ENCODE measurements around the gene GARIN5B. TPM values are rescaled to one million over a fixed set of nuclear protein-coding genes. Genes with fewer than 3 reads are reported as not detected.
A peak's percentile ranks its signal among the peaks of the same experiment; 100 is the strongest.

Gene GARIN5B
- total RNA-seq, 4 donors from 2014 or later = not detected

DNA sequence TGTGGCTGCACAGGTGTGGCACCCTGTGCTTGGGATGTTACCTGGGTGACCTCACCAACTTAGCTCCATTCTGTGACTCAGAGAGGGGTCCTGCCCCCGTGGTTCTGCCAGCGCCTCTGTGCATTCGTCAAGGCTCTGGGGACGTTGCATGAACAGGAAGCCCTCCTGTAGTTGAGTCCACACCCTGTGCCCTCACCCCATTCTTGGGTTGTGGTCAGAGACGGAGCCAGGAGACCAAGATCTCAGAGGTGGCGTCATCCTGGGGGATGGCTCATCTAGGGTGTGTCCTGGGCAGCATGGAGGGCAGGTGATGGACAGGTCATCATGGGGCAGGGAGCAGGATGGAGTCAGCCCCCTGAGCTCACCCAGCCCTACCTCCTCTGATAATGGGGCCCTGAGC lies 11.0 kb downstream of the GARIN5B start:
- no peak for TF ChIP-seq POLR2A (IDR thresholded peaks at IDR 0.05)
- TF ChIP-seq, protein P1, sequence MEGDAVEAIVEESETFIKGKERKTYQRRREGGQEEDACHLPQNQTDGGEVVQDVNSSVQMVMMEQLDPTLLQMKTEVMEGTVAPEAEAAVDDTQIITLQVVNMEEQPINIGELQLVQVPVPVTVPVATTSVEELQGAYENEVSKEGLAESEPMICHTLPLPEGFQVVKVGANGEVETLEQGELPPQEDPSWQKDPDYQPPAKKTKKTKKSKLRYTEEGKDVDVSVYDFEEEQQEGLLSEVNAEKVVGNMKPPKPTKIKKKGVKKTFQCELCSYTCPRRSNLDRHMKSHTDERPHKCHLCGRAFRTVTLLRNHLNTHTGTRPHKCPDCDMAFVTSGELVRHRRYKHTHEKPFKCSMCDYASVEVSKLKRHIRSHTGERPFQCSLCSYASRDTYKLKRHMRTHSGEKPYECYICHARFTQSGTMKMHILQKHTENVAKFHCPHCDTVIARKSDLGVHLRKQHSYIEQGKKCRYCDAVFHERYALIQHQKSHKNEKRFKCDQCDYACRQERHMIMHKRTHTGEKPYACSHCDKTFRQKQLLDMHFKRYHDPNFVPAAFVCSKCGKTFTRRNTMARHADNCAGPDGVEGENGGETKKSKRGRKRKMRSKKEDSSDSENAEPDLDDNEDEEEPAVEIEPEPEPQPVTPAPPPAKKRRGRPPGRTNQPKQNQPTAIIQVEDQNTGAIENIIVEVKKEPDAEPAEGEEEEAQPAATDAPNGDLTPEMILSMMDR (IDR thresholded peaks at IDR 0.05) = no peak
- H3K36me3 ChIP-seq = no peaks in the 10 kb centered on the region
- no peaks in the 10 kb centered on the region for H3K9me3 ChIP-seq
- intact Hi-C loops (cut with DNase I) = no loop called here
- H3K4me3 ChIP-seq (replicated peaks in 1 of 3) = no peak overlapping the region
- H3K27me3 ChIP-seq = peaks cover 25% of the 10 kb centered on the region
- H3K4me1 ChIP-seq = peaks cover 11 to 16% of the 10 kb centered on the region in 2 donors
- DNase-seq = no peak
- WGBS, 2 donors = 54 to 71% methylated on average over 1 to 6 of the region's 6 CpGs
- H3K27ac ChIP-seq = no peak overlapping the region

DNA sequence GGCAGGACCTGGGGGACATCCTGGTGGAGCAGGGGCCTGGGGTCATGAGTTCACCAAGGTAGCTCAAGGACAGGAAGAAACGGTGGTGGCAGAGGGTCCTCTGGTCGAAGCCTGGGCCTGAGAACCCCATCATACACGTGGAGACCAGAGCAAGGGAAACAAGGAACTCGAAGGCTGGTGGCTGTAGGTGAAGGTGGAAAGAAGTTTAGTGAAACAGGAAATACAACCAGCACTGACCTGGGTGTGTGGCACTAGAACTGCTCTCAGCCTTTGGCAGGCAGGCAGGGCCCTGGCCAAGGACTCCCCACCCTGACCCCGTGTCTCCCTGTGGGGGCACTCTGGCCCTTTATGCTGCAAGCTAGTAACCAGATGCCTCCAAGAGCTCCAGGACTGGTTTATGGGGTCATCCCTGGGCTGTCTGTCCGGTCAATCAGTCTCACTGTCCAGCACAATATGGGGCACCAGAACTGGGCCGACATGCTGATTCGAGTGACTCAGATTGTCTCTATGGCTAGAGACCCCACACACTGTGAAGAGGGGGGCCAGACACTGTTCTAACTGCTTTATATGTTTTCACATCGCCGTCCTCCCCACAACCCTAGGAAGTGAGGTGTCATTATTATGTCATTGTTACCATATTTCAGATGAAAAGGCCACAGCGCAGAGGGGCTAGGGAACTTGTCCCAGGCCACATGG lies 12.3 kb downstream of the GARIN5B start:
- intact Hi-C loops (cut with DNase I) = no loop called here
- DNase-seq = no peak
- Histone ChIP-seq H3K36me3 (no peaks in the 10 kb centered on the region), H3K9me3 (no peaks in the 10 kb centered on the region), H3K27ac (no peak overlapping the region), H3K27me3 (peaks cover 25% of the 10 kb centered on the region), H3K4me3 (replicated peaks in 1 of 3) (no peak overlapping the region), H3K4me1 (peaks cover 11 to 16% of the 10 kb centered on the region in 2 donors)
- 71 to 81% methylated on average over 9 to 11 of the region's 11 CpGs for WGBS, 2 donors
- TF ChIP-seq, protein P1 (IDR thresholded peaks at IDR 0.05) = no peak
- no peak for TF ChIP-seq POLR2A (IDR thresholded peaks at IDR 0.05)

DNA sequence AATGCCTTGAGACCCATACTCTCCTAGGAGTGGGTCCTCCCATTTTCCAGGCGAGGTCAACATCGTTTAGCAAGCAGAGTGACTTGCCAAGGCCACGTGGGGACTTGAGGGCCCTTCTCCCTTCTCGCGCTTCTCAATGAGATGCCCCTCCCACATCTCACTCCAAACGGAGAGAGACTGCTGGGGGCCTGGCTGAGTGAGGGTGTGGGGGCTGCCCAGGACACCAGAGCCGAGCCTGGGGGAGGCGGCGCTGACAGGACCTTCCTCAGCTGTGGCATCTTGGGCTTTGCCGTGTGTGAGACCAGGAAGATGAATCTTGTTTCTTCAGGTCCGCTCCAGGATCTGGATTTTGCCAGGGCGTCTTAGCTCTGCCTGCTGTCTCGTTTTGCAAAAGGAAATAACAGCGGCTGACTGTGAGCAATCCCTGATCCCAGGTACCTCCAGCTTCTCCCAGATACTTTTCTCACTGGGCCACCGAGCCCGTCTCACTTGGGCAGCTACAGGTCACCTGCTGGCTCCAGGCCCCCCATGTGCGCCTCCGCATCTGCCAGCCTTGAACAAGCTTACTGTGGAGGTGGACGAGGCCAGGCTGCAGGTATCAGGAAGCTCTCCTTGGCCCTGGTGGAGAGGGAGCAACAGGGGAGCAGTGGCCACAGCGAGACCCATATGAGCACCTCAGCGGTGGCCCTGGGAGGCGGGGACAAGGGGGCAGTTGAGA lies 14.6 kb downstream of the GARIN5B start:
- H3K27ac ChIP-seq = no peak overlapping the region
- peak in 1 of 2 donors; percentile 32 for DNase-seq
- peaks cover 0 to 5% of the 10 kb centered on the region in 2 donors for H3K36me3 ChIP-seq
- intact Hi-C loops (cut with DNase I) = no loop called here
- H3K4me1 ChIP-seq = peaks cover under 1 to 4% of the 10 kb centered on the region in 2 donors
- H3K27me3 ChIP-seq = peaks cover 12% of the 10 kb centered on the region
- TF ChIP-seq POLR2A (IDR thresholded peaks at IDR 0.05) = no peak
- TF ChIP-seq, protein P1 (IDR thresholded peaks at IDR 0.05) = no peak
- no peaks in the 10 kb centered on the region for H3K9me3 ChIP-seq
- no peak overlapping the region for H3K4me3 ChIP-seq (replicated peaks in 1 of 3)
- 51 to 58% methylated on average over 14 to 20 of the region's 22 CpGs for WGBS, 2 donors

DNA sequence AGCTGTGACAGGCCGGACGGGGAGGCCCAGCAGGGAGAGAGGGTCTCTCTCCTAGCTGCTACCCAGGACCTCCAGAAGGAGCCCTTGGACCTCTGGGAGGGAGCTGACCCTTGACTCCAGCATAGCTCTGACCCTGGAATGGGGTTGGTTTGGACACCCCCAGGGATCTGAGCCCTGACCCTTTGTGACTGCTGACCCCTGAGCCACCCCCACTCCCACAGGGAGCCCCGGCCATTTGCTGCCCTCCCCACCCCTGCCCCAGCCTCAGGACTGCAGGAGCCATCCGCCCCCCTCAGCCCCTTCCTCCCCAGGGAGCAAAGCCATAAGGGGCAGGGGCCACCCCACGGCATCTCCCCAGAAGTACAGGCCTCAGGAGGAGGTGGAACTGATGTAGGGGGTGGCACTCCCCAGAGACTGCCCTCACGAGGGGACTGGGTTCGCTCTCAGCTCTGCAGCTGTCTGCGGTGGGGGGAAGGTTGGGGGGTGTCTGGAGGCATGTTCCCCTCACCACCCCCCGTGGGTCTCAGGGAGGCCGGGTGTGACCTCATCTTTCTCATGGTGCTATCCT lies 15.5 kb downstream of the GARIN5B start:
- H3K27ac ChIP-seq = no peak overlapping the region
- WGBS, 2 donors = 66 to 82% methylated on average over 5 to 6 of the region's 10 CpGs

More for the DNA sequence above, 15.5 kb downstream of the GARIN5B start:
- DNase-seq = no peak
- Histone ChIP-seq H3K9me3 (no peaks in the 10 kb centered on the region), H3K27me3 (peaks cover 2% of the 10 kb centered on the region), H3K36me3 (peaks cover 6% of the 10 kb centered on the region in 2 donors), H3K4me1 (no peaks in the 10 kb centered on the region), H3K4me3 (replicated peaks in 1 of 3) (no peak overlapping the region)
- no peak for TF ChIP-seq POLR2A (IDR thresholded peaks at IDR 0.05)
- TF ChIP-seq, protein P1 (IDR thresholded peaks at IDR 0.05) = no peak
- intact Hi-C loops (cut with DNase I) = no loop called here
